Activated CD4-positive, alpha-beta T cell treated with anti-CD3 and anti-CD28 coated beads, Interleukin-2, amount 10 ng/mL, durations not matched to agents 7 days and 5 days (primary cell): ENCODE results near the gene SORCS3. TPM values are rescaled to one million over a fixed set of nuclear protein-coding genes. Genes with fewer than 3 reads are reported as not detected.

Experiments used
- CTCF ChIA-PET: fragments of 350-600 bp; sonication (Branson Sonifier 250); formaldehyde crosslinking; loops from one replicate; lab custom pipeline; 2021; ENCODE audit warnings: antibody characterized with exemption; lab: Charles Lee
- POLR2A ChIA-PET: fragments of 350-600 bp; sonication (Branson Sonifier 250); formaldehyde crosslinking; loops from one replicate; lab custom pipeline; 2021; ENCODE audit warnings: antibody characterized with exemption; lab: Charles Lee
- DNase-seq: peaks from one replicate; pipeline ENCODE4 v3.0.0-alpha.2; 2020
- H3K27ac Mint-ChIP-seq: one replicate; pipeline ENCODE4 v1.8.0; 2021; ENCODE audit warnings: mild to moderate bottlenecking, moderate library complexity, mixed read lengths
- H3K27me3 Mint-ChIP-seq: one replicate; pipeline ENCODE4 v1.8.0; 2021; ENCODE audit warnings: mixed read lengths
- H3K36me3 Mint-ChIP-seq: one replicate; pipeline ENCODE4 v1.8.0; 2021; ENCODE audit warnings: low read depth, mixed read lengths
- H3K4me1 Mint-ChIP-seq: one replicate; pipeline ENCODE4 v1.8.0; 2021; ENCODE audit warnings: mixed read lengths
- H3K4me3 Mint-ChIP-seq: one replicate; pipeline ENCODE4 v1.8.0; 2021; ENCODE audit warnings: mild to moderate bottlenecking, moderate library complexity, mixed read lengths
- H3K9me3 Mint-ChIP-seq: one replicate; pipeline ENCODE4 v1.8.0; 2021; ENCODE audit warnings: mixed read lengths
- total RNA-seq, 2 experiments: library from RNA; stranded (reverse); gene quantifications; one replicate each; pipeline ENCODE4 v1.2.3, GENCODE V29; 2021

SORCS3 gene
- total RNA-seq, 2 experiments from 2014 or later: 0.17 TPM; not detected in 1

DNA sequence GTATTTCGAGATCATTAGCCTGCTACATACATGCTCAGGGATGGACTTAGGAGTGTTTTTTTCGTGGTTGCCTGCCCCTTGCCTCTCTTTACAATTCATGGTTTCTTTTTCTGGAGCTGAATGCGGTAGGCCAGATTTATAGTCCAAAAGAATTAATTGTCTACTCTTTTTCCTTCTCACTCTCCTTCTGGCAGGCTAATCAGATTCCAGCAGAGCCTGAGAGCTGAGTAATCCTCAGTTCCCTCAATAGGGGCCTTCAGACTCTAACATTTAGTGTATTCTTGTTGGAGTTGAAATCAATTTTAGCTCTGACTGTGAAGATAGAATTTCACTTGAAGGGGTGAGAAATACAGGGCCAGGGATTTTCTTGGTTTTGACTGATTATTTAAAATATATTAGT is 16.4 kb downstream of the SORCS3 start:
- no peaks in the 10 kb centered on the region for H3K9me3 Mint-ChIP-seq
- peaks cover 12% of the 10 kb centered on the region for H3K27me3 Mint-ChIP-seq
- no peaks in the 10 kb centered on the region for H3K4me1 Mint-ChIP-seq
- no peak for DNase-seq
- ChIA-PET CTCF (interaction anchor here (2.1 kb wide), 1 partner anchor 16 kb away, joined by 6 read pairs; no protein-coding TSS in a partner anchor), POLR2A (no interaction called here)
- no peak overlapping the region for H3K4me3 Mint-ChIP-seq
- no peaks in the 10 kb centered on the region for H3K36me3 Mint-ChIP-seq
- H3K27ac Mint-ChIP-seq: no peak overlapping the region

DNA sequence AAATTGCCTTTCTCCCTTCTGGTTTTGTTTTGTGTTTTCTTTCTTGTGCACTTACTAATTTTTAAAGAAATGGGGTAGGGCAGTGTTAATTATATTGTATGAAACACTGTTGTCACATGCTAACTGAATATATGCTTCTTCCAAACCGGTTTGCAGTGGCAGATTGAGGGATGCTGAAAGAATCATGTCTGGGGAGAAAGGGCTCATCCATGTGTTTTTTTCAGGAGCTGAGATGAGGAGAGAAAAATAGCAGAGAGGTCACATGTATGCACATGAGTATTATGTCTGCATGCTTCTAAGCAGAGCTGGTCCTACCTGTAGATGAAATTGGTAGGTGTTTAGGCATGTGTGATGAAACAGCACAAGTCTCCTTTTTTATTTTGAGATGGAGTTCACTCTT is 17.0 kb downstream of the SORCS3 start:
- Mint-ChIP-seq H3K9me3 (no peaks in the 10 kb centered on the region), H3K4me1 (no peaks in the 10 kb centered on the region), H3K4me3 (no peak overlapping the region), H3K36me3 (no peaks in the 10 kb centered on the region), H3K27ac (no peak overlapping the region), H3K27me3 (peaks cover 12% of the 10 kb centered on the region)
- ChIA-PET POLR2A (no interaction called here), CTCF (interaction anchor here (2.1 kb wide), 1 partner anchor 16 kb away, joined by 6 read pairs; no protein-coding TSS in a partner anchor)
- DNase-seq: no peak

DNA sequence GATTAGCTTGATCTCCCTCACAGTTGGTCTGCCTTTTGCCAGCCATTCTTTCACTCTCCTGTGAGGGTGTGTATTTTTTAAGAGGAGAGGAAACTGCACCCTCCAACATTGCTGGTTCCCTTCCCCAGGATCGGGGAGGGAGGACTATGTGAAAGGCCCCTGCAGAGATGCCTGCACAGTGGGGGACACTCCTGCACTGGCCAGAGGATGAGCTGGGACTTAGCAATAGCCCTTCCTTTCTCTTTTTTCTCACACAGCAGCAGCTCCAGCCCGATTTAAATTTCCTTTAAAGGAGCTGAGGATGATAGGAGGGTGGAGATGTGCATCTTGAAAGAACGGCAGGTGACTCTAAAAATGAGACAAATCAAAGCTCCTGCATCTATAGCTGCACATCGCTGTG is 18.7 kb downstream of the SORCS3 start:
- Mint-ChIP-seq H3K4me3 (no peak overlapping the region), H3K27ac (no peak overlapping the region), H3K9me3 (no peaks in the 10 kb centered on the region), H3K36me3 (no peaks in the 10 kb centered on the region), H3K27me3 (peaks cover 7% of the 10 kb centered on the region), H3K4me1 (no peaks in the 10 kb centered on the region)
- CTCF ChIA-PET: no interaction called here
- DNase-seq: no peak
- POLR2A ChIA-PET: no interaction called here

DNA sequence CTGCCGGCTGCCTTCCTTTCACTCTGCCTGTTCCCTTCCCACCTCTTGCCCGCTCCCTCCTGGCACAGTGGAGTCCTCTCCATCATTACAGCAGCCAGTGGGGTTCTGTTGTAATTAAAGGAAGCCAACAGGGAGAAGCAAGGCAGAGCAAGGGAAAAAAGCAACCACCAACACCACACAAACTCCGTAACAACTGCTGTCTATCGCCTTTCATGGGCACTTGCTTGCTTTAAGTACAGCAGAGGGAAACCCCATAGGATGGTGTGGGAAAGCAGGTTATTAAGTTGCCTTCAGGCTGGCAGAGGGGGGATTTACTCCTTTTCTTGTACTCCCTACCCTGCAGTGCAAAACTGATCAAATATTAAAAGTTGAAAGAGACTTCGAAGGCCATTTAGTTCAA is 22.0 kb downstream of the SORCS3 start:
- H3K4me3 Mint-ChIP-seq: no peak overlapping the region
- DNase-seq: no peak
- no peaks in the 10 kb centered on the region for H3K9me3 Mint-ChIP-seq
- H3K27me3 Mint-ChIP-seq: peaks cover 7% of the 10 kb centered on the region
- no peak overlapping the region for H3K27ac Mint-ChIP-seq
- POLR2A ChIA-PET: no interaction called here
- CTCF ChIA-PET: no interaction called here
- H3K36me3 Mint-ChIP-seq: no peaks in the 10 kb centered on the region
- H3K4me1 Mint-ChIP-seq: no peaks in the 10 kb centered on the region

- H3K27me3 Mint-ChIP-seq: peaks cover 6% of the 10 kb centered on the region
- POLR2A ChIA-PET: no interaction called here
- no peaks in the 10 kb centered on the region for H3K36me3 Mint-ChIP-seq
- H3K9me3 Mint-ChIP-seq: no peaks in the 10 kb centered on the region
- DNase-seq: no peak
- CTCF ChIA-PET: no interaction called here
- H3K4me3 Mint-ChIP-seq: no peak overlapping the region
- no peaks in the 10 kb centered on the region for H3K4me1 Mint-ChIP-seq
- H3K27ac Mint-ChIP-seq: no peak overlapping the region
Measured at GRCh38 chr10:104663563-104663962, 22.5 kb downstream of the SORCS3 start.

DNA sequence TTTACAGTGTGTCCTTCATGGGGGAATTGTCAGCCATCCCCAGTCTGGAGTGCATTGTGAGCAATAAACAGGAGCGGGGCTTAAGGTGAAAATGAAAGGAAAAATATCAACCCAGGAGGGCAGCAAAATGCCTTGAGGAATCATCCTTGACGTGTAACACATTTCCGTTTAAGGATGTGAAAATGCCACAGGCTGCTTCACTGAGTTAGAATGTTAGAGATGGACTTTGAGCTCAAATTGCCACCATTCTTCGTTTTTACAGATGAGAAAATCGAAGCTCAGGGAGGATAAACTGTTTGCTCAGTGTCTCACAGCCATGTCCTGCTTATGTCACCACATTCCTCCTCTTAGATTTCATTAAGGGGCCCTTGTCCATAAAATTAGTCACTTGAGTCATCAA is 23.1 kb downstream of the SORCS3 start:
- Mint-ChIP-seq H3K36me3 (no peaks in the 10 kb centered on the region), H3K27me3 (peaks cover 6% of the 10 kb centered on the region), H3K27ac (no peak overlapping the region), H3K4me3 (no peak overlapping the region), H3K9me3 (no peaks in the 10 kb centered on the region), H3K4me1 (no peaks in the 10 kb centered on the region)
- CTCF ChIA-PET: no interaction called here
- no peak for DNase-seq
- POLR2A ChIA-PET: no interaction called here

- Mint-ChIP-seq H3K27me3 (peaks cover 4% of the 10 kb centered on the region), H3K9me3 (no peaks in the 10 kb centered on the region), H3K27ac (no peak overlapping the region), H3K4me3 (no peak overlapping the region), H3K36me3 (no peaks in the 10 kb centered on the region), H3K4me1 (no peaks in the 10 kb centered on the region)
- CTCF ChIA-PET: no interaction called here
- DNase-seq: no peak
- POLR2A ChIA-PET: no interaction called here
Measured at GRCh38 chr10:104665174-104665573, 24.1 kb downstream of the SORCS3 start.

DNA sequence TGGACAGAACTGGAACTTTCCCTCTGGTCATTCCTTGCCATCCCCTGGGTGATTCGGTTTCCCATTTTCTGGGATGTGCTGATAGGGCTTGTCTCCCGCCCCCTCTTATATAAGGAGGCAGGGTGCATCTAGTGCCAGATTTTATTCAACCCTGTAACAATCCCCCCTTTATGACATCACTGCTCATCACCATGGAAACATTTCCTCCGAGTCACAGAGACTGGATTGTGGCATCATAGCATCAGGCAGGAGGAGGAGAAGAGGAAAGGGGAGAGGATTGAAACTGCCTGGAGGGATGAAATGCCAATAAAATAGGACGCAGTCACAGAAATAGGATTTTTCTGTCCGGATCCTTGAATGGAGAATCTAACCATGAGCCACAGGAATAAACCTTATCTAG is 25.0 kb downstream of the SORCS3 start:
- CTCF ChIA-PET: no interaction called here
- Mint-ChIP-seq H3K36me3 (no peaks in the 10 kb centered on the region), H3K4me1 (no peaks in the 10 kb centered on the region)

DNA sequence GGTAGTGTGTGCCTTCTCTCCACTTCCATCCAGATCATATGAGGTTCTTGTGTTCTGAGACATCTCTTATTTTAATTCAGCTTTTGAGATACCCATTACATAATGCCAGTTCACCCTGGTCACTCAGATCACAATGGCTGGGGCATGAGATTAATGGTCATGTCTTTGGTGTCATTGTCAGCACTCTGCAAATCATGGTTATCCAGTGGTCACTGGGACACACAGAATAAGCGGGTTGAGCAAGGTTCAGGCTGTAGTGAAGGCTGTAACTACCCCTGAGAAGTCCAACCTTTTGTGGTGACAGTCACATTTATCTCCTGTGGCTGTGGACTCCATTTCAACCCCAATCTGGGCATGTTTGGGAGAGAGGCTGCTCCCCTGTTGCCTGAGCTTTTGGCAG is 35.8 kb downstream of the SORCS3 start:
- H3K27me3 Mint-ChIP-seq: peaks cover 15% of the 10 kb centered on the region
- DNase-seq: no peak
- H3K4me3 Mint-ChIP-seq: no peak overlapping the region
- POLR2A ChIA-PET: no interaction called here
- no peaks in the 10 kb centered on the region for H3K9me3 Mint-ChIP-seq
- no peaks in the 10 kb centered on the region for H3K36me3 Mint-ChIP-seq
- H3K4me1 Mint-ChIP-seq: no peaks in the 10 kb centered on the region
- CTCF ChIA-PET: no interaction called here
- no peak overlapping the region for H3K27ac Mint-ChIP-seq

More for the DNA sequence above, 25.0 kb downstream of the SORCS3 start:
- Mint-ChIP-seq H3K27me3 (peaks cover 4% of the 10 kb centered on the region), H3K4me3 (no peak overlapping the region), H3K9me3 (no peaks in the 10 kb centered on the region), H3K27ac (no peak overlapping the region)
- no peak for DNase-seq
- POLR2A ChIA-PET: no interaction called here

DNA sequence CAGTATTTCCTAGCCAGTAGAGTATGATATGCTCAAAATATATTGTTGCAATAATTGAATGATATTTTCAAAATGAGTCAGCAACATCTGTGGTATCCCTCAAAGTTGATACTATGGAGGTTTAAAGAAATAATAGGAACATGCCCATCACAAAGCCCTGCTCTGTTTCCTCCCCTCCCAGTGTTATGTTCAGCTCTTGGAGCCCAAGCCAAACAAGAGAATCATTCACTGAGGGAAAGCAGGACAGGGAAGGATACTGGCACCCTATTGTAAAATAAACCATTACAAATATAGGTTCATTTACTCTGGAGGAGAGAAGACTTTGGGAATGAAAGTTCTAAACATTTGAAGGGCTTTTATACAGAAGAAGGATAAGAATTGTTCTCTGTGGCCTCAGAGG is 37.6 kb downstream of the SORCS3 start:
- DNase-seq: no peak
- Mint-ChIP-seq H3K27ac (no peak overlapping the region), H3K4me1 (no peaks in the 10 kb centered on the region), H3K4me3 (no peak overlapping the region), H3K27me3 (peaks cover 16% of the 10 kb centered on the region), H3K36me3 (no peaks in the 10 kb centered on the region), H3K9me3 (no peaks in the 10 kb centered on the region)
- CTCF ChIA-PET: no interaction called here
- POLR2A ChIA-PET: no interaction called here

- no peak for DNase-seq
- Mint-ChIP-seq H3K4me3 (no peak overlapping the region), H3K27me3 (peaks cover 16% of the 10 kb centered on the region), H3K4me1 (no peaks in the 10 kb centered on the region), H3K36me3 (no peaks in the 10 kb centered on the region), H3K27ac (no peak overlapping the region), H3K9me3 (no peaks in the 10 kb centered on the region)
- CTCF ChIA-PET: no interaction called here
- POLR2A ChIA-PET: no interaction called here
Measured at GRCh38 chr10:104680467-104681401, 39.6 kb downstream of the SORCS3 start.

DNA sequence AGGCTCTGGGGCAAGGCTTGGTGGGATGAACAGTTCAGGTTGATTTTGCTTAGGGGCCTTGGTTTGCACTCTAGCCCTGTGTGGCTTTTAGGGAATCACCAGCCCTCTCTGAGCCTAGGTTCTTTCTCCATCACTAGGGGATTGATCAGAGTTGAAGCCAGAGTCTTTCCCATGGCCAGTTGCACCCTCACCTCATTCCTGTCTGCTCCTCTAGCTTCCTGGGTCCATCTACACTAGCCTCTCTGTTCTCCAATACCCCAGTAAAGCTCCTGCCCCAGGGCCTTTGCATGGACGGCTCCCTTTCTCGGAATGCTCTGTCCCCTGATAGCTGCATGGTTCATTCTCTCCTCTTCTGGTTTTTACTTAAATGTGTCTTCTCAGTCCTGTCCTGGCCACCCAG is 40.4 kb downstream of the SORCS3 start:
- H3K4me1 Mint-ChIP-seq: no peaks in the 10 kb centered on the region
- POLR2A ChIA-PET: no interaction called here
- H3K27me3 Mint-ChIP-seq: peaks cover 16% of the 10 kb centered on the region
- no peaks in the 10 kb centered on the region for H3K9me3 Mint-ChIP-seq
- H3K36me3 Mint-ChIP-seq: no peaks in the 10 kb centered on the region
- H3K4me3 Mint-ChIP-seq: no peak overlapping the region
- CTCF ChIA-PET: no interaction called here
- H3K27ac Mint-ChIP-seq: no peak overlapping the region
- no peak for DNase-seq

DNA sequence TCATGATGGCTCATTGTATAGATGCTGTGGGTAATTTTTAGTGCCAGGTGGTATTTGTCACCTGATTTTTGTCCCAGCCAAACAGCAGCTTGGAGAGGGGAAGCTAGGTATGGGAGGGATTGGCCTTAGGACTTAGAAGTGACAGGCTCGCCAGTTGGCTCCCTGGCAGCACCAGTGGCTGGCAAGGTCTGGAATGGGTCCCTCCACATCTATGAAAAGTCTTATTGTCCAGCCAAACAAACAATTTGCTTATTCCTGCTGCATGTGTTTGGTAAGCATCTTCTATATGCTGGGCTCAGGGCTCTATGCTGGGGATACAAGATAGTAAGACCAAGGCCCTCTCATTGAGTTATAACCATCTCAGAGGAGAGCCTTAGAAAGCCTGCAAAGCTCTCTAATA is 42.5 kb downstream of the SORCS3 start:
- H3K27ac Mint-ChIP-seq: no peak overlapping the region
- no peaks in the 10 kb centered on the region for H3K4me1 Mint-ChIP-seq

DNA sequence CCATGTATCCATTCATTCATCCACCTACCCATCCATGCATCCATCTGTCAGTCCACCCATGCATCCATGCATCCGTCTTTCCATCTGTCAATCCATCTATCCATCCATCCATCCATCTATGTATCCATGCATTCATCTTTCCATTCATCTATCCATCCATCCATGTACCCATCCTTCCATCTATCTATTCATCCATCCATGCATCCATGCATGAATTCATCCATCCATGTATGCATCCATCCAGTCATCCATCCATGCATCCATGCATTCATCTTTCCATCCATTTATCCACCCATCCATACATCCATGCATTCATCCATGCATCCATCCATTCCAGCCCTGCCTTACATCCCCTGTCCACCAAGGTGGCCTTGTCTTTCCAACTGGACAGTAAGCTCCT is 45.7 kb downstream of the SORCS3 start:
- ChIA-PET CTCF (no interaction called here), POLR2A (no interaction called here)
- peaks cover 1% of the 10 kb centered on the region for H3K27me3 Mint-ChIP-seq
- H3K4me3 Mint-ChIP-seq: no peak overlapping the region
- no peak for DNase-seq
- no peak overlapping the region for H3K27ac Mint-ChIP-seq
- no peaks in the 10 kb centered on the region for H3K9me3 Mint-ChIP-seq
- H3K4me1 Mint-ChIP-seq: no peaks in the 10 kb centered on the region
- H3K36me3 Mint-ChIP-seq: no peaks in the 10 kb centered on the region

More for the DNA sequence above, 42.5 kb downstream of the SORCS3 start:
- DNase-seq: no peak
- POLR2A ChIA-PET: no interaction called here
- CTCF ChIA-PET: no interaction called here
- no peak overlapping the region for H3K4me3 Mint-ChIP-seq
- no peaks in the 10 kb centered on the region for H3K36me3 Mint-ChIP-seq
- peaks cover 14% of the 10 kb centered on the region for H3K27me3 Mint-ChIP-seq
- no peaks in the 10 kb centered on the region for H3K9me3 Mint-ChIP-seq
